NCI-H748 treated with DMSO at 0.1 percent for 48 hours (cell line): ENCODE data around the gene ACSF3.
"Not testable (repeated sequence)": the region's sequence is repeated elsewhere in the genome, so short reads cannot be mapped to it uniquely, and the experiment has no call there.

Experiments used
- DNase-seq: peaks from one replicate; lab custom pipeline; 2025; lab: John Stamatoyannopoulos, UW

ACSF3 gene

DNA sequence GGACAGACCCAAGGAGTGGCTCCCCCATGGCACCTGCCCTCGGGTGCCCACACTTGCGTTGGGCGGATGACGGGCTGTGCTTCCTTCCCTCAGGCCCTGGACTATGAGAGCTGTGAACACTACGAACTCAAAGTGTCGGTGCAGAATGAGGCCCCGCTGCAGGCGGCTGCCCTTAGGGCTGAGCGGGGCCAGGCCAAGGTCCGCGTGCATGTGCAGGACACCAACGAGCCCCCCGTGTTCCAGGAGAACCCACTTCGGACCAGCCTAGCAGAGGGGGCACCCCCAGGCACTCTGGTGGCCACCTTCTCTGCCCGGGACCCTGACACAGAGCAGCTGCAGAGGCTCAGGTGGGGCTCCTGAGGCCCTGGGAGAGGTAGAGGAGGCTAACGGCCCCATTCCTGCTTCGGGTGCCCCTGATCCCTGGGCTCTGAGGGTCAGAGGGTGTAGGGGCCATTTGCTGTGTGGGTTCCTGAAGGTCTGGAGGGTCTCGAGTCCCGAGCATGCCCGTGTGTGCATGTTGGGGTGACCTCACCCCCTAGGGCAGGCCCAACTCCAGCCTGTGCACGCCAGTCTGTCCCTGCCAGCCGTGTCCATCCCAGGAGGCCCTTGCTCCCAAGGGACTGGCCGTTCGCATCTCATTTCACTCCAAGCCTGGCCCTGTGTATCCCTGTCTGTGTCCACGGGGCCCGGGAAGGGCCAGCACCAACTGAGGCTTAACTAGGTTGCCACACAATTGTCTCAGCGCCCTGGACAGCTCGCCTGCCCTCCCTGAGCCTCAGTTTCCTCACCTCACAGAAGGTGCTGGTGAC is 96.7 kb downstream of the ACSF3 start:
- no peak for DNase-seq

DNA sequence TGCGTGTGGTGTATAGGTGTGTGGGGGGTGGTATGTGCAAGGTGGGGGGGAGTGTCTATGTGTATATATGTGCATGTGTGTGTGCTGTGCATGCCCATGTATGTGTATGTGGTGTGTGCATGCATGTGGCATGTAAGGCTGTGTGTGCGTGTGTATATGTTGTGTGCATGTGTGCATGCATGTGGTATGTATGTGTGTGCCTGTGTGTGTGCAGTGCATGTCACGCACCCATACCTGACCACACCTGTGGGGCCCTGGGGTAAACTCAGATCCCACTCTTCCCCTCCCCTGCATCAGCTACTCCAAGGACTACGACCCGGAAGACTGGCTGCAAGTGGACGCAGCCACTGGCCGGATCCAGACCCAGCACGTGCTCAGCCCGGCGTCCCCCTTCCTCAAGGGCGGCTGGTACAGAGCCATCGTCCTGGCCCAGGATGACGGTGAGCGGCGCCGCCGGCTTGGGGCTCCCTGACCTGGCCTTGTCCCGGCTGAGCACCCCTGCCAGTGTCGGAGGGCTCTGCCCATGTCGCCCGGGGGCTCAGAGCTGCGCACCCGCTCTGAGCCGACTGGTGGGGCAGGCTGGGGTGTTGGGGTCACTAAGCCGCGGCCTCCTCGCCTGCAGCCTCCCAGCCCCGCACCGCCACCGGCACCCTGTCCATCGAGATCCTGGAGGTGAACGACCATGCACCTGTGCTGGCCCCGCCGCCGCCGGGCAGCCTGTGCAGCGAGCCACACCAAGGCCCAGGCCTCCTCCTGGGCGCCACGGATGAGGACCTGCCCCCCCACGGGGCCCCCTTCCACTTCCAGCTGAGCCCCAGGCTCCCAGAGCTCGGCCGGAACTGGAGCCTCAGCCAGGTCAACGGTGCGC is 97.6 kb downstream of the ACSF3 start:
- DNase-seq, result no peak

DNA sequence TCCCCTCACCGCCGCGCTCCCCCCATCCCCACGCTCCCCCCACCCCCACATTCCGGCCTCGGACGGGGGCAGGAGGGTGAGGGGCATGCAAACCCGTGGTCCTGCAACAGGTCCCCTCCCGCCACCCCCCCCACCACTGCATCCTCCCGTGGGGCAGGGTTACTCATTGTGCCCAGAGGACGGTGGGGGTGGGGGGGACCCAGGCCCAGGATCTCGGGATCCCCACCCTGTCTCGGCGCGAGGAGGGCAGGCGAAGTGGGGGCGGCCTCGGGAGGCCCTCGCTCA is 98.2 kb downstream of the ACSF3 start:
- no peak for DNase-seq

DNA sequence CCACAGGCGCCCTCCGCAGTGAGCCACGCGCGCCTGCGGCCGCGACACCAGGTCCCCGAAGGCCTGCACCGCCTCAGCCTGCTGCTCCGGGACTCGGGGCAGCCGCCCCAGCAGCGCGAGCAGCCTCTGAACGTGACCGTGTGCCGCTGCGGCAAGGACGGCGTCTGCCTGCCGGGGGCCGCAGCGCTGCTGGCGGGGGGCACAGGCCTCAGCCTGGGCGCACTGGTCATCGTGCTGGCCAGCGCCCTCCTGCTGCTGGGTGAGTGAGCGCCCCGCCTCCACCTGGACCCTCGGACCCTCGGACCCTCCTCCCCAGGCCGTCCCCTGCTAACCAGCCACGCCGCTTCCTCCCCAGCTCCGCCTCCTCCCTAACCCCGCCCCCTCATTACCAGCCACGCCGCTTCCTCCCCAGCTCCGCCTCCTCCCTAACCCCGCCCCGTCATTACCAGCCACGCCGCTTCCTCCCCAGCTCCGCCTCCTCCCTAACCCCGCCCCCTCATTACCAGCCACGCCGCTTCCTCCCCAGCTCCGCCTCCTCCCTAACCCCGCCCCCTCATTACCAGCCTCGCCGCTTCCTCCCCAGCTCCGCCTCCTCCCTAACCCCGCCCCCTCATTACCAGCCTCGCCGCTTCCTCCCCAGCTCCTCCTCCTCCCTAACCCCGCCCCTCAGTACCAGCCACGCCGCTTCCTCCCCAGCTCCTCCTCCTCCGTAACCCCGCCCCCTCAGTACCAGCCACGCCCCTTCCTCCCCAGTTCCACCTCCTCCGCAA is 98.7 kb downstream of the ACSF3 start:
- not testable (repeated sequence) for DNase-seq

DNA sequence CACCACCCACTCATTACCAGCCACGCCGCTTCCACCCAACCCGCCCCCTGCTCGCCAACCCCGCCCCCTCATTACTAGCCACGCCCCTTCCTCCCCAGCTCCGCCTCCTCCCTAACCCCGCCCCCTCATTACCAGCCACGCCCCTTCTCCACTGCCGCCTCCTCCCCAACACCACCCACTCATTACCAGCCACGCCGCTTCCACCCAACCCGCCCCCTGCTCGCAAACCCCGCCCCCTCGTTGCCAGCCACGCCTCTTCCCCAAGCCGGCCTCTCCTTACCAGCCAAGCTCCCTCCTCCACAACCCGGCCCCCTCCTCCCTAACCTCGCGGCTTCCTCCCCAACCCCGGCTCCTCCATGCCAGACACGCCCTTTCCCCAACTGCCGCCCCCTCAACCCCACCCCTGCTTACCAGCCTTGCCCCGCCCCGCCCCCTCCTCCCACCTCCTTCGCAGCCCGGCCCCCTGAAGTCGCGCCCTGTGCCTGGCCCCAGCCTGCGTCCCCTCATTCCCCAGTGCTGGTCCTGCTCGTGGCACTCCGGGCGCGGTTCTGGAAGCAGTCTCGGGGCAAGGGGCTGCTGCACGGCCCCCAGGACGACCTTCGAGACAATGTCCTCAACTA is 99.4 kb downstream of the ACSF3 start:
- DNase-seq, result no peak

DNA sequence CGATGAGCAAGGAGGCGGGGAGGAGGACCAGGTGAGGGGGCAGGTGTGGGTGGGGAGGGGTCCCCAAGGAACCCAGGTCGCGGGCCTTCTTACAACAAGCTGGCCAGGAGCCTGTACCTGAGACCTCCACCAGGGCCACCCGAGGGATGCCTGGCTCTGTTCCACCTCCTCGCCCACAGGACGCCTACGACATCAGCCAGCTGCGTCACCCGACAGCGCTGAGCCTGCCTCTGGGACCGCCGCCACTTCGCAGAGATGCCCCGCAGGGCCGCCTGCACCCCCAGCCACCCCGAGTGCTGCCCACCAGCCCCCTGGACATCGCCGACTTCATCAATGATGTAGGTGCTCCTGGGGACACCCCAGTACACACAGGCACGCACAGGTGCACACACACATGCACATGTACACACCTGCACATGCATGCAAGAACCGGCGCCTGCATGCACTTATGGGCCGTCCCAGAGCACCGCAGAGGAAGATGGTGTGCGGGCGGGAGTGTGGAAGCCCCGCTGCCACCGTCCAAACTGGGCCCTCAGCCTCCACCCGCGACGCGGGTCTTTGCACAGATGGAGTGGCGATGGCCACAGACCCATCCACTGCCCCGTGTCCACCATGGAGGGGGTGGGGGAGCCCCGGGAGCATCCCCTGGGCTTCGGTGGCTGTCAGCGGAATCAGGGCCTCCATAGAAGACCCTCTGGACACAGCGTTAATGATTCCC is 100.1 kb downstream of the ACSF3 start:
- DNase-seq, result no peak

DNA sequence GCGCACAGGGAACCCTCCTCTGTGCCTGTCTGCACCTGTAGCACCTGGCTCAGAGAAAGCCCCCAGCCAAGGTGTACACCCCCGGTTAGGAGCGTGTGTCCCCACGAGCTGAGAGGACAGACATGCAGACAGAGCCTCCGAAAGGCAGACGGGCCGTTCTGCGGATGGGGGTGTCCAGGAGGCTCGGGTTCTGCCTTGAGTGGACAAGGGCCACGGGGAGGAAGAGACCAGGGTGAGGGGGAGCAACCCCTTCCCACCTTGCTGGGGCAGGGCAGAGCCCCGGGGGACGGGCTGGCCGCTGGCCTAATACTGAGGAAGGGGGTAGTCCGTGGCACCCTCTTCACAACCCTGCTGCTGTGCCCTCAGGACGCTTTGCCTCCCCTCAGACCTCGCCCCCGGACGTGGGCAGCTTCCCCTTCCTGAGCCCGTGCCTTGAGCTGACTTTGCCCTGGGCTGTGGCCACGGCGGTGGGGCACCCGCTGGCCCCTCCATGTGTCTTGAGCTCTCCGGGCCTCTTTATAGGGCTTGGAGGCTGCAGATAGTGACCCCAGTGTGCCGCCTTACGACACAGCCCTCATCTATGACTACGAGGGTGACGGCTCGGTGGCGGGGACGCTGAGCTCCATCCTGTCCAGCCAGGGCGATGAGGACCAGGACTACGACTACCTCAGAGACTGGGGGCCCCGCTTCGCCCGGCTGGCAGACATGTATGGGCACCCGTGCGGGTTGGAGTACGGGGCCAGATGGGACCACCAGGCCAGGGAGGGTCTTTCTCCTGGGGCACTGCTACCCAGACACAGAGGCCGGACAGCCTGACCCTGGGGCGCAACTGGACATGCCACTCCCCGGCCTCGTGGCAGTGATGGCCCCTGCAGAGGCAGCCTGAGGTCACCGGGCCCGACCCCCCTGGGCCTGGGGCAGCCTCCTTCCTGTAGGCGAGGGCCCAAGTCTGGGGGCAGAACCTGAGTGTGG is 101.0 kb downstream of the ACSF3 start:
- DNase-seq, result no peak

DNA sequence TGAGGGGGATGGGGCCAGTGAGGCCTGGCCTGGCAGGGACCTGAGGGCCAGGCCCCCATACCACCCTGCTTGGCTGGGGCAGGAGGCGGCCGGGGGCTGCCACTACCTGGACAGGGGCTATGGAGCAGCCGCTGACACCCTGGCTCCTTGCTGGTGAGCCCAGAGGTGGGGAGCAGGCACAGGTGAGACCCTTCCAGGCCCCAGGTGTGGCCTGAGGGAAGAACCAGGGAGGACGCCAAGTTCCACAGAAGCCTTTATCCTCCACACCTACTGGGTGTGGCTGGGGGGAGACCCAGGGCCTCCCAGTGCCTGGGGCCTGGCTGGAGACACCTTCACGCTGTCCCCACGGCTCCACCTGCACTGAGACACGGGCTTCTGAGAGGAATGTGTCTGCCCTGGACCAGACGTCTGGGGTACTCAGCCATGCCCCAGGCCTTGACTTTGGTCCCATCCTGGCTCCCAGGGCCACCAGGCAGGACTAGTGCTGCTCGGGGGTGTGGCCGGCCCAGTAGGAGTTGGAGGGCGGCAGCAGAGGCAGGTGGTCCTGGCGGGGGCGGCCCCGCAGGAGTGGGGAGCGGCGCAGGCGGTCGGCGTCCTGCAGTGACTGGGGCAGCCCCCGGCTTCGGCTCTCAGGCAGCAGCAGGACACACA is 102.0 kb downstream of the ACSF3 start:
- no peak for DNase-seq

DNA sequence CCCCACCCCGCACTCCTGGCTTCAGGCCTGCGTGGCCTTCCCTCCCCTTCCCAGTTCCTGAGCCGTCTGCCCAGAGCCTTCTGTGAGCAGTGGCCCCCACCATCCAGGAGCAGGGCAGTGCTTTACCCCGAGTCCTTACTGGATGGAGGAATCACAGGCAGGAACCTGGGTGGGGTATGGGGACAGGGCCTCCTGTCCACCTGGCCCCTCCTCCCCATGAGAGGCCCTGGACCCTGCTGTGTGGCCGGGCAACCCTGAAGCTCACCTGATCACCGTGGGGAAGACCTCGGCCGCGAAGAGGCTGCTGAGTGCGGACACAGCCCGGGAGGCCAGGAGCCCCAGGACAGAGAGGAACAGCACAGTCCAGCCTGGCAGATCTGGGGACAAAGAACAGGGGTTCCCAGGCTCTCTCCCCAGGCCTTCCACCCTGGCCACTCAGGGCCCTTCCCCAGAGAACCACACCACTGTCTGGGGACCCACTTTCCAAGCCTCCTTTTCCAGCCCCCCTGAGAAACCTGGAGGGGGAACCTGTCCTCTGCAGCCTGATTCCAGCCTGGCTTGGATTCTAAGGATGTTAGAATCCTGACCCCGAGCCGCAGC is 103.5 kb downstream of the ACSF3 start:
- DNase-seq, result no peak

DNA sequence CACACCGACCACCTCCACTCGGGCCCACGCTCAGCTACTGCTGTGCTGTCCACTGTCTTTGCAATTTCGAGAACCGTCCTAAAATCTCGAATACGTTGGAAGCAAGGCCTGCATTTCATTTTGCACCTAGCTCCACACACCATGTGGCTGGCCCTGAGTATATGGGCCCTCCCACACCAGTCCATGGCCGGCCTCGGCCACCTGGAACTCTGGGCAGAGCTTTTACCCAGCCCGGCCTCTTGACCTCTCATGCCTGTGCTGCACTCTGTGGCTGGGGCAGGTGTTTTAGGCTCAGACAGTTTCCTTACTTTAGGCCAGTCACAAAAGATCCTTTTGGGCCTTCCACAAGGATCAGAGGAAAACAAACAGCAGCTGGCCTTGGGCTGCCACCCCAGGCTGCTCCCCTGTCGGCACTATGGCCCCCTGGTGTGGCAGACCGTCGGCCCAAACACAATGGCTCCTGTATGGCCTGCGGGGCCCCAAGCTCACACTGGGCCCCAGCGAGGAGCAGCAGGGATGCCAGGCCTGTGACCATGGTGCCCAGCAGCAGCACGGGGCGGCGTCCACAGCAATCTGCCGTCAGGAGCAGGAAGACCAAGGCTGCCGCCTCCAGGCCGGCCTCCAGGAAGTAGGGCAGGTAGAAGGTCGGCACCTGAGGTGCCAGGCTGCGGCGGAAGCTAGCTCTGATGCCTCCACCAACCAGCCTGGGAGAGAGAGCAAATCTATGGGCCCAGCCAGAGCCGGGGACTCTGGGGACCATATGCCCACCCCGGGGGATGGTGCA is 104.2 kb downstream of the ACSF3 start:
- DNase-seq, result no peak

DNA sequence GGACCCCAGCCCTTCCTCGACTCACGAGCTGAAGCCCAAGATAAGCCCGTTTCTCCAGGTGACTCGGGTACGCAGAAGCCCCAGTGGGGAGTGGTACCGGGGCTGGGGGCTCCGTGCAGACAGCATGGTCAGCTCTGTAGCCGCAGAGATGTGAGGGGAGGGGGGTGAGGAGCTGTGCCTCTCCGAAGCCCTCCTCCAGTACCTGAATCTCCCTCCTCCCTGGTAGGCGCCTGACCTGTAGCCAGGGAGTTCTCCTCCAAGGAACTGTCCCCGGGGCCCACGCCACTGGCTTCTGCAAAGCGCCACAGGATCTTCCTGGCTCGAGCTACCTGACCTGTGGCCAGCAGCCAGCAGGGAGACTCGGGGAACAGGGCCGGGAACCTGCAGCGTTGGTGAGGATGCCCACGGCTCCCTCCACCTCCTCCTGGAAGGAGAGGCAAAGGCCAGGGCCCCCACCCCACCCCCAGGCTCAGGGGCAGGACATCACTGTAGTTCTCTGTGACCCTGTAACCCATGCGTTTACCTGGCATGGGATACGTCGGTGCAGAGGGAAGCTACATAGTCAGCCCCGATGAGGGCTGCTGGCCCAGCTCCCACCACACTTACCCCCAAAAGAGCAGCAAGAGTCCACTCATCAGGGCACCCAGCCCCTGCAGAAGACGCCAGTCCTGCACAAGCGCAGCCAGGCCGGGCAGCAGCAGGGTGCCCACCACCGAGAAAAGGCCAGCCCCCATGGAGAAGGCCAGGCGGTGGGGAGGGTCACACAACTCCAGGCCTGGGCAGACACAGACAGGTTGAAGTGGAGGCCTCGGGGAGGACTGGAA is 105.0 kb downstream of the ACSF3 start:
- DNase-seq, result no peak

DNA sequence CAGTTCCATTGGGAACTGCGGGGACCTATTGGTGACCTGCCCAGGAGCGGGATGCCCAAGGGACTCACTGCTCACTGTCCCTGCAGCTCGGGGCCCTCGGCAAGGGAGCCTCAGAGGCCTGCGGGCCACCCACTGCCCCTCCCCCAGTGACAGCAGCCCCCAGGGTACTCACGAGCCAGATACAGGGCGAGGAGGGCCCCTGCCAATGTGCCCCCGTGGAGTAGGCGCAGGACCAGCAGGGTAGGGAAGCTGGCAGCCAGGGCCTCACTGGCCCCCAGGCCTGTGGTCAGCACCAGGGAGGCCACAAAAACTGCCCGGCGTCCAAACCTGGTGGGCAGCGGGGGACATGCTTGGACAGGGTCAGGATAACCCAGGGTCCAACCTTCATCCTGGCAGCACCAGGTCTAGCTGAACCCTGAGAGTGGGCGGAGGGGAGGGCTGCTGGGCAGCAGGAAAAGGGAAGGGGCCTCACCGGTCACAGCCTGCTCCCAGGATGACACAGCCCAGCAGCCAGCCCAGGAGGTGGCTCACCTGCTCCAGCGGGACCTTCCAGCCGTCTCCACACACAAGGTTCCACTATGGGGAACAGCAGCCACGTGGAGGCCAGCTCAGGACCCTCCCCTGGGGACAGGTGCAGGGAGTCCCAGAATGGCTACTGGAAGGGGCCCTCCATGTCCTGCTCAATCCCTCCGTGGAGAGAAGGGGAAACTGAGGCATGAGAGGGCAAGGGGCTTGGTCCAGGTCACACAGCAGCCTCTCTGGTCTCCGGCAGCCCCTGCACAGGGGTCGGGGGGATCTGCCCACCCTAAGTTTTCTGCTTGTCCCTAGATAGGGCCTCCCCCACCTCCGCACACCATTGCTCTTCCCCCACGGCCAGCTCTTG is 105.8 kb downstream of the ACSF3 start:
- DNase-seq, result no peak

DNA sequence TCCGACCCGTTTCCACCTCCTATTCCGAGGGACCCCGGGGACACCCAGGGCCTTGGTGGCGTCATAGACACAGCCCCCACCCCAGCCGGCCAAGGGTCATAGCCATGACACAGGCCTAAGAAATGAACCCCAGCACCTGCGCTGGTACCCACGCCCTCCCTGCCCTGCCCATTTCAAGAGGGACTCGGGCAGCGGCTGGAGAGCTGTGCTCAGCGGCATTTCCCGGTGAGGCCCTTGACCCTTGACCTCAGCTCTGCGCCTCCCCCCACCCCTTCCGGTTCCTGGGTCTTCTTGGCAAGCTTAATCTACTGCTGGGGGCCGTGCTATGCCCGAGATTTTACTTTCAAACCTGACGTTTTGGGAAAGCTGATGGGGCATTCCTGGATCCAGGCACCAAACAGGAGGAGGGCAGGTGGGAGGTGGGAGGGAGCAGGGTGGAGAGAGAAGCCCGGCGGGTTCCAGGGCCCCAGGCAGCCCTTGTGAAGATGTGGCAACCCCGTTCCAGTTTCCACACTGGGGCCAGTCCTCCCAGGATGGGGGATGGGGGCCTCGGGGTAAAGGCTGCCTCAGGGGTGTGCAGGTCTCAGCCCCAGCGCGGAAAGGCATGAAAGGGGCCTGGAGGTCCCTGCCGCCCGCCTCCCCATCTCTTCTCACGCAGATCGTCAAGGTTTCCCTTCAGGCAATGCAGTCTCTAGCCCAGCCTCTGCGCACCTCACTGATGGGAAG is 106.6 kb downstream of the ACSF3 start, which contains the start of gene SLC22A31:
Gene SLC22A31, minus strand, starts transcription at position 414 of the 726 bp plus-strand sequence. Its CDS starts 36 bp downstream, at position 378.
- no peak for DNase-seq

DNA sequence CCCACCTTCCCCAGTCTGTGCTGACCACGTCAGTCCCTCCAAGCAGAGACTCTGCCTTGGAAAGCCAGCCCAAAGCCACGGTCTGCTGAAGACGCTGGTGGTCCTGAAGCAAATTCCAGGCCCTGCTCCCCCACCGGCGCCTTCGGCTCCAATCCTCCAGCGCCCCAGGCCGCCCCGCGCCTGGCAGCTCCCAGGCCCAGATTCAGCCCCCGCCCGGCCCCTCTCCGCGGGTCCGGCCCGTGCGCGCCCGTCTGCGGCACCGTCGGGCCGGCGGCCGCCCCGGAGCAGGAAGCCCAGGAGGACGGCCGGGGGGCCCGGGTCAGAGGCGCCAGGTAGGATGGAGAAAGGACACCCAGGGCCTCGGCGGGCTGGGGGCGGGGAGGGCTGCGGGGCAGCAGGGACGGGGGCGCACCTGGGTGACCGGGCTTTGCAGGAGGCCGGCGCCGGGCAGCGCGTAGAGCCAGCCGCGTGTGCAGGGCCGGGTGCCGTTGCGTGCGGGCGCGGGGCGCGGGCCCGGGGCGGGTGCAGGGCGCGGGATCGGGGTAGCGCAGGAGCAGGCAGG is 107.3 kb downstream of the ACSF3 start:
- no peak for DNase-seq
